ENCODE data around the gene PLOD1. TPM values are rescaled to one million over a fixed set of nuclear protein-coding genes. Genes with fewer than 3 reads are reported as not detected.
A peak's percentile ranks its signal among the peaks of the same experiment; 100 is the strongest.

The PLOD1 gene
- total and polyA plus RNA-seq, 2 of the 13 experiments (the other 11 are each of a cell fraction or from before 2014, with no cell fraction given) = 70.1 to 318 TPM

DNA sequence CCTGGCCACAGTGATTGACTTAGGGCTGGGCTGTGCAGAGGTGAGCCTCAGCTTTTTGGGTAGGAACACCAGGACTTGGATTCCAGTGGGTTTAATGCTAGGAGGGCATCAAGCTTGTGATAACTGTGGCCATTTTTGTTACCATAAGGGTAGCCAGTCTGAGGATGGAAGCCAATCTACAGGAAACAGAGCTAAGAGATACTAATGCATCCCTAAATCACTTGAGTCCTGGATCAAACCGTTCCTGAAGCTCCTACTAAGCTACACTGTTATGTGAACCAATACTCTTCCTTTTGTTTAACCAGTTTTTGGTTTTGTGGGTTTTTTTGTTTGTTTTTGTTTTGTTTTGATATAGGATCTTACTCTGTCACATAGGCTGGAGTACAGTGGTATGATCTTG, 20.5 kb upstream of the PLOD1 start:
- Histone ChIP-seq H3K27ac (ENCODE audit: extremely low read length, insufficient read depth, low read length) (no peak overlapping the region), H3K4me3 (replicated peaks in 1 of 3; ENCODE audit: insufficient read depth in 1 of 3, low read depth in 2 of 3, low read length in 3 of 3) (no peak overlapping the region), H3K79me2 (ENCODE audit: insufficient read depth, low read length) (no peaks in the 10 kb centered on the region), H3K36me3 (replicated peaks in 1 of 2; ENCODE audit: control insufficient read depth in 1 of 2, insufficient read depth in 2 of 2, low read length in 2 of 2) (peaks cover 5 to 6% of the 10 kb centered on the region in 2 experiments; a peak in 4 of 5 replicates), H3K4me1 (ENCODE audit: insufficient read depth, low read length) (peaks cover 62% of the 10 kb centered on the region), H3K27me3 (ENCODE audit: control insufficient read depth in 1 of 2, insufficient read depth in 2 of 2, low read length in 2 of 2) (no peaks in the 10 kb centered on the region), H3K9me3 (ENCODE audit: low read length) (no peaks in the 10 kb centered on the region), H2AFZ (ENCODE audit: low read length) (no peak overlapping the region), H3K4me2 (ENCODE audit: low read depth, low read length) (no peak overlapping the region; the same call in 1 of the 2 replicates), H3K9ac (ENCODE audit: insufficient read depth, low read depth, low read length) (no peak overlapping the region), H4K20me1 (ENCODE audit: insufficient read depth, low read length) (no peaks in the 10 kb centered on the region)
- ChIA-PET POLR2A (interaction anchor here (1.9 to 8.7 kb wide), 6 partner anchors 8 to 108 kb away, joined by 6 to 178 read pairs (median 8); partner anchors contain the start of genes CLCN6, KIAA2013, MFN2 and MIIP), CTCF (ENCODE audit: low intra/inter-chr PET ratio, low total read pairs) (no interaction called here)
- WGBS (ENCODE audit: low lambda C conversion rate) = 50% methylated on average over 1 of the region's 1 CpG
- in situ Hi-C loops (cut with HindIII; ENCODE audit: extremely low pct_ligation_motif_present, low pct_unique_long_range_greater_than_20kb) = loop anchor here (5.0 kb wide), 1 partner anchor 48 kb away; no protein-coding TSS in a partner anchor
- no TSS peak for BruUV-seq (replicated peaks)
- no peak for FAIRE-seq
- ATAC-seq = no peak
- intact Hi-C loops (cut with micrococcal nuclease; ENCODE audit: unreplicated experiment) = no loop called here
- TF ChIP-seq ZBTB8A (CRISPR knock-in tag; IDR thresholded peaks at IDR 0.05; ENCODE audit: borderline replicate concordance, low read depth) (no peak), ZNF329 (CRISPR knock-in tag; IDR thresholded peaks at IDR 0.05; ENCODE audit: low read depth) (peak; percentile 99)
- DNase-seq (ENCODE audit: low spot score) = no peak

GRCh38 chr1:11918799-11919519, 15.6 kb upstream of the PLOD1 start:
- H3K79me2 ChIP-seq (ENCODE audit: insufficient read depth, low read length) = peaks cover 34% of the 10 kb centered on the region
- FAIRE-seq (no peak), DNase-seq (ENCODE audit: low spot score) (no peak), ATAC-seq (no peak)
- H3K4me2 ChIP-seq (ENCODE audit: low read depth, low read length) = no peak overlapping the region
- H3K27ac ChIP-seq (ENCODE audit: extremely low read length, insufficient read depth, low read length) = no peak overlapping the region
- H3K36me3 ChIP-seq (replicated peaks in 1 of 2; ENCODE audit: control insufficient read depth in 1 of 2, insufficient read depth in 2 of 2, low read length in 2 of 2) = peaks cover 21 to 47% of the 10 kb centered on the region in 2 experiments; a peak in 4 of 5 replicates
- in situ Hi-C loops (cut with HindIII; ENCODE audit: extremely low pct_ligation_motif_present, low pct_unique_long_range_greater_than_20kb) (no loop called here), intact Hi-C loops (cut with micrococcal nuclease; ENCODE audit: unreplicated experiment) (no loop called here)
- TF ChIP-seq ZSCAN30 (CRISPR knock-in tag; IDR thresholded peaks at IDR 0.05) (no peak), ZNF589 (CRISPR knock-in tag; conservative IDR thresholded peaks at IDR 0.05) (no peak), ZNF660 (CRISPR knock-in tag; IDR thresholded peaks at IDR 0.05; ENCODE audit: borderline replicate concordance, low read depth) (no peak), CBX5 (CRISPR knock-in tag; IDR thresholded peaks at IDR 0.05; ENCODE audit: borderline replicate concordance) (no peak), ZNF501 (CRISPR knock-in tag; IDR thresholded peaks at IDR 0.05) (no peak), ATRX (CRISPR knock-in tag; IDR thresholded peaks at IDR 0.05; ENCODE audit: borderline replicate concordance) (no peak), ZNF746 (CRISPR knock-in tag; IDR thresholded peaks at IDR 0.05) (no peak), CC2D1A (CRISPR knock-in tag; IDR thresholded peaks at IDR 0.05) (no peak), ZC3H4 (CRISPR knock-in tag; IDR thresholded peaks at IDR 0.05; ENCODE audit: borderline replicate concordance) (no peak)
- peaks cover 59% of the 10 kb centered on the region for H3K4me1 ChIP-seq (ENCODE audit: insufficient read depth, low read length)
- WGBS (ENCODE audit: low lambda C conversion rate) = 89% methylated on average over 7 of the region's 14 CpGs
- no peak overlapping the region for H3K4me3 ChIP-seq (replicated peaks in 1 of 3; ENCODE audit: insufficient read depth in 1 of 3, low read depth in 2 of 3, low read length in 3 of 3)
- H3K9me3 ChIP-seq (ENCODE audit: low read length) = no peaks in the 10 kb centered on the region
- no peak overlapping the region for H2AFZ ChIP-seq (ENCODE audit: low read length)
- BruUV-seq (replicated peaks) = no TSS peak
- H4K20me1 ChIP-seq (ENCODE audit: insufficient read depth, low read length) = peaks cover 21% of the 10 kb centered on the region
- ChIA-PET CTCF (ENCODE audit: low intra/inter-chr PET ratio, low total read pairs) (no interaction called here), POLR2A (interaction anchor here (3.8 kb wide), 1 partner anchor 8 kb away, joined by 17 read pairs; no protein-coding TSS in a partner anchor)
- no peaks in the 10 kb centered on the region for H3K27me3 ChIP-seq (ENCODE audit: control insufficient read depth in 1 of 2, insufficient read depth in 2 of 2, low read length in 2 of 2)
- H3K9ac ChIP-seq (ENCODE audit: insufficient read depth, low read depth, low read length) = no peak overlapping the region
